ENCODE data around the gene OPRD1.

GRCh38 chr1:28865997-28866650 lies 54.2 kb downstream of the OPRD1 start:
- no peak for TF ChIP-seq CTCF (conservative IDR thresholded peaks at IDR 0.05)
- TF ChIP-seq EZH2 (IDR thresholded peaks at IDR 0.05; ENCODE audit: low read depth): no peak
